ENCODE results near the gene HCFC1R1.

The HCFC1R1 gene

DNA sequence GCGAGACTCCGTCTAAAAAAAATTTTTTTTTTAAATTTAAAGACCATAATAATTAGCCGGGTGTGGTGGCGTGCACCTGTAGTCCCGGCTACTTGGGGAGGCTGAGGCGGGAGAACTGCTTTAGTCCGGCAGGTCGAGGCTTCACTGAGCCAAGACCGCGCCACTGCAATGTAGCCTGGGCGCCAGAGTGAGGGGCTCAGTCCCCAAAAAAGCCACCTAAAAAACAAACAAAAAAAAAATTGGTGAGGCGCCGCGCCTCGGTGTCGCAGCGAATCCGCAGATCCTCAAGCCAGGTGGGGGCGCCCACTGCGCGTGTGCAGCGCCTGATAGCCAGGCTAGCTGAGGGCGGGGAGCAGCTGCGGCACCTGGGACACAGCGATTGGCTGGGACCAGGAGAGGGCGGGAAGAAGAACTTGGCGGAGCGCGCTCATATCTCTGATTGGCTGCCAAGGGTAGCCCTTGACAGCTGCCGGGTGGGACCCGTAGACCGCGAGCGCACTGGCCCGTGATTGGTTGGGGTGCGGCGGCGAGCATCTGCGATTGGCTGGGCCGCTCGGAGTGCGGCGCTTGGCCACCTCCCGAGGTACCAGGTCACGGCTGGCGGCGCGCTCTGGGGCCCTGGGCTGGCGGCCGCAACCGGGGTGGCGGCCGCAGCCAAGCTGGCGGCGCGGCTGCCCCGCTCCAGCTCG, 20.0 kb downstream of the HCFC1R1 start:
- Histone ChIP-seq H3K27me3 (replicated peaks; ENCODE audit: control insufficient read depth, insufficient read depth, low read length) (no peaks in the 10 kb centered on the region; the same call in 1 of the 2 replicates), H3K4me3 (replicated peaks; ENCODE audit: low read depth, low read length) (no peak overlapping the region), H3K36me3 (ENCODE audit: control insufficient read depth, insufficient read depth, low read length) (no peaks in the 10 kb centered on the region)
- TF ChIP-seq, protein P1, sequence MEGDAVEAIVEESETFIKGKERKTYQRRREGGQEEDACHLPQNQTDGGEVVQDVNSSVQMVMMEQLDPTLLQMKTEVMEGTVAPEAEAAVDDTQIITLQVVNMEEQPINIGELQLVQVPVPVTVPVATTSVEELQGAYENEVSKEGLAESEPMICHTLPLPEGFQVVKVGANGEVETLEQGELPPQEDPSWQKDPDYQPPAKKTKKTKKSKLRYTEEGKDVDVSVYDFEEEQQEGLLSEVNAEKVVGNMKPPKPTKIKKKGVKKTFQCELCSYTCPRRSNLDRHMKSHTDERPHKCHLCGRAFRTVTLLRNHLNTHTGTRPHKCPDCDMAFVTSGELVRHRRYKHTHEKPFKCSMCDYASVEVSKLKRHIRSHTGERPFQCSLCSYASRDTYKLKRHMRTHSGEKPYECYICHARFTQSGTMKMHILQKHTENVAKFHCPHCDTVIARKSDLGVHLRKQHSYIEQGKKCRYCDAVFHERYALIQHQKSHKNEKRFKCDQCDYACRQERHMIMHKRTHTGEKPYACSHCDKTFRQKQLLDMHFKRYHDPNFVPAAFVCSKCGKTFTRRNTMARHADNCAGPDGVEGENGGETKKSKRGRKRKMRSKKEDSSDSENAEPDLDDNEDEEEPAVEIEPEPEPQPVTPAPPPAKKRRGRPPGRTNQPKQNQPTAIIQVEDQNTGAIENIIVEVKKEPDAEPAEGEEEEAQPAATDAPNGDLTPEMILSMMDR (IDR thresholded peaks at IDR 0.05; ENCODE audit: insufficient read depth, low read length, poor library complexity, severe bottlenecking), result peak; percentile 69
- DNase-seq (ENCODE audit: extremely low read depth, insufficient read length), result peak; percentile 98

DNA sequence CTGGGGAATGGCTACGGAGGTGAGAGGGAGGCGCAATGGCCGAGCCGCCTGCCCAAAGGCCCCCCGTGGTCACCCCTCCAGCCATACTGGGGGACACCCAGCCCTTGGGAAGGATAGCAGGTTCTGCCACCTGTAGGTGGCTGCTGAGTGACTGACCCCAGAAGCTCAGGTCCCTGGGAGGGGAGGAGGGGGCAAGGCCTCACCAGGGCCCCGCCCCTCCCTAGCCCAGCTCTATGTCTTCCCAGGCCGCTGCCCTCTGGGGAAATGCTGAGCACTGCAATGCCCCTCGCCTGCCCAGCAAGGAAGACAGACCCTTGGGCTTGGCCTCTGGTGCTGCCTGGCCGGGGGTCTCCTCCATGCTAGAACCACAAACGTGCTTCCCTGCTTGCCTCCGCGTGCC, 22.4 kb downstream of the HCFC1R1 start:
- no peak for DNase-seq (ENCODE audit: extremely low read depth, insufficient read length)
- no peak overlapping the region for H3K4me3 ChIP-seq (replicated peaks; ENCODE audit: low read depth, low read length)
- TF ChIP-seq, protein P1 (IDR thresholded peaks at IDR 0.05; ENCODE audit: insufficient read depth, low read length, poor library complexity, severe bottlenecking), result no peak
- no peaks in the 10 kb centered on the region for H3K36me3 ChIP-seq (ENCODE audit: control insufficient read depth, insufficient read depth, low read length)
- peaks cover 1% of the 10 kb centered on the region for H3K27me3 ChIP-seq (replicated peaks; ENCODE audit: control insufficient read depth, insufficient read depth, low read length)

DNA sequence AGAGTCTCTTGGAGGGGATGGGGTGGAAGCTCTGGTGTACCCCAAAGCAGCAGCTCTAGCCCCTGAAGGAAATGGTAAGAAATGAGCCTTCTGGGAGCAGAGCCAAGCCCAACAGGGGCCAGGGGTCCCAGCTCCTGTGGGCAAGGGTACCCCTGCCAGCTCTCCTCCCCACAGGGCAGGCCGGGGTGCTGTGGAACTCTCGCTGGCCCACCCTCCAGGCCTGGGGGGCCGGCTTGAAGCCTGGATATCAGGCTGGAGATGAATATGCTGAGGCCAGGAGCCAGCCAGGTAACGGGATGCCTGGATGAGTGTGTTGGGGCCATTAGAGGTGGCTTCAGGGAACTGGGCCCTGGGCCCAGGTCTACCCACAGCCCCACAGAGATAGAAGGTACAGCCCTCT, 23.2 kb downstream of the HCFC1R1 start:
- Histone ChIP-seq H3K27me3 (replicated peaks; ENCODE audit: control insufficient read depth, insufficient read depth, low read length) (peaks cover 1% of the 10 kb centered on the region), H3K36me3 (ENCODE audit: control insufficient read depth, insufficient read depth, low read length) (no peaks in the 10 kb centered on the region), H3K4me3 (replicated peaks; ENCODE audit: low read depth, low read length) (no peak overlapping the region)
- DNase-seq (ENCODE audit: extremely low read depth, insufficient read length), result no peak
- TF ChIP-seq, protein P1 (IDR thresholded peaks at IDR 0.05; ENCODE audit: insufficient read depth, low read length, poor library complexity, severe bottlenecking), result no peak

DNA sequence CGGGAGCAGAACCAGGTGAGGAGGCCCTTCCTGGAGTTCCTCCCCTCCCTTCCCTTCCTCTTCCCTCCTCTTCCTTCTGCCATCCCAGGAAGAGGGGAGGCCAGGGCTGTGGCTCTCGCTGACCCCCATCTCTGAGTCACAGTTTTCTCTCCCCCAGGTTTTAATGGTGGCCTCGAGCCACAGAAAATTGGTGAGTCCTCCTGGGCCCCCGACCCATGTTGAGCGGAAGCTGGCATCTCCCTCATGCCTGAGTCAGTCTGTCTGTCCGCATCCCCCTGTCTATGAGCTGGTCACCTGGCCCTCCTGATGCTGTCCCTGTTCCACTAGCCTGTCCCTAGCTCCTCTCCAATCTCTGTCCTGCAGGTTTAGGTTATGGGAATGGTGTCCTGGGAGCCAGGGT, 23.8 kb downstream of the HCFC1R1 start:
- Histone ChIP-seq H3K4me3 (replicated peaks; ENCODE audit: low read depth, low read length) (no peak overlapping the region), H3K27me3 (replicated peaks; ENCODE audit: control insufficient read depth, insufficient read depth, low read length) (peaks cover 1% of the 10 kb centered on the region), H3K36me3 (ENCODE audit: control insufficient read depth, insufficient read depth, low read length) (no peaks in the 10 kb centered on the region)
- DNase-seq (ENCODE audit: extremely low read depth, insufficient read length), result no peak
- TF ChIP-seq, protein P1 (IDR thresholded peaks at IDR 0.05; ENCODE audit: insufficient read depth, low read length, poor library complexity, severe bottlenecking), result no peak

DNA sequence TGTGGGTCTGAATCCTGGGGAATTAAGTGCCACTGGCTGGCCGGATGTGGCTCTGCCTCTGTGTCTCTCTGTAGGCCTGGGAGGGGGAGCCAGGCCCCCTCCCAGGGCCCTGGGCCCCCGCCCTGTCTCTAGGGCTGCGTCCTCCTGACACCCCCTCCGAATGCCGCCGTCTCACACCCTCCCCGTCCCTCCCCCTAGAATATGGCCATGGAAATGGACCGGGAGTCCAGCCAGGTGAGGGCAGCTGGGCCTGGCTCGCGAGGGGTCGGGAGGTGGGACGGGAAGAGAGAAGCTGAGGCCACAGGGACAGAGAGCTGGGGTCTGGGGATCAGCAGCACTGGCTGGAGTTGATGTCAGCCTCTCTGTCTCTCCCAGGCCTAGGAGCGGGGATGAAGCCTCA, 27.4 kb downstream of the HCFC1R1 start:
- TF ChIP-seq, protein P1 (IDR thresholded peaks at IDR 0.05; ENCODE audit: insufficient read depth, low read length, poor library complexity, severe bottlenecking), result no peak
- H3K4me3 ChIP-seq (replicated peaks; ENCODE audit: low read depth, low read length), result no peak overlapping the region
- no peak for DNase-seq (ENCODE audit: extremely low read depth, insufficient read length)
- peaks cover 1% of the 10 kb centered on the region for H3K27me3 ChIP-seq (replicated peaks; ENCODE audit: control insufficient read depth, insufficient read depth, low read length)
- no peaks in the 10 kb centered on the region for H3K36me3 ChIP-seq (ENCODE audit: control insufficient read depth, insufficient read depth, low read length)
